ENCODE measurements around the gene GPR146. TPM values are rescaled to one million over a fixed set of nuclear protein-coding genes. Genes with fewer than 3 reads are reported as not detected.
A peak's percentile ranks its signal among the peaks of the same experiment; 100 is the strongest.

The GPR146 gene
- total and polyA plus RNA-seq, 2 donors (not counting 1 experiment from before 2014, with no cell fraction given): 2.2 to 3.3 TPM

GRCh38 chr7:1041551-1042491 is 2.5 kb upstream of the GPR146 start:
- H3K4me2 ChIP-seq (ENCODE audit: extremely low read depth, insufficient read depth, low read length): peak overlapping the region; percentile 35
- no peaks in the 10 kb centered on the region for H4K20me1 ChIP-seq (ENCODE audit: control insufficient read depth, extremely low read depth, insufficient read depth, low read length)
- DNase-seq (ENCODE audit: low read depth in 2 of 2): no peak

GRCh38 chr7:1042492-1042833 is 1.9 kb upstream of the GPR146 start:
- H3K27me3 ChIP-seq (ENCODE audit: control insufficient read depth, insufficient read depth, low read length): no peaks in the 10 kb centered on the region
- H3K9me3 ChIP-seq (ENCODE audit: control insufficient read depth, insufficient read depth, low read depth, low read length): no peaks in the 10 kb centered on the region
- peaks cover 15% of the 10 kb centered on the region for H3K4me1 ChIP-seq (ENCODE audit: control insufficient read depth, extremely low read depth, insufficient read depth, low read length)
- no peaks in the 10 kb centered on the region for H3K79me2 ChIP-seq (ENCODE audit: control insufficient read depth, insufficient read depth, low read length)
- no peak overlapping the region for H3K9ac ChIP-seq (ENCODE audit: insufficient read depth, low read length)
- no peak overlapping the region for H3K4me3 ChIP-seq (replicated peaks in 1 of 4; ENCODE audit: control extremely low read depth in 1 of 4, insufficient read depth in 1 of 4, low read depth in 3 of 4, low read length in 4 of 4)
- TF ChIP-seq EZH2 (IDR thresholded peaks at IDR 0.05; ENCODE audit: low read length, missing control alignments) (no peak), CTCF (conservative IDR thresholded peaks at IDR 0.05 in 1 of 2, IDR thresholded peaks at IDR 0.05 in 1 of 2; ENCODE audit: low read depth in 1 of 2, low read length in 2 of 2) (no peak)
- DNase-seq (ENCODE audit: low read depth in 2 of 2): no peak
- no peak overlapping the region for H3K4me2 ChIP-seq (ENCODE audit: extremely low read depth, insufficient read depth, low read length)
- no peaks in the 10 kb centered on the region for H4K20me1 ChIP-seq (ENCODE audit: control insufficient read depth, extremely low read depth, insufficient read depth, low read length)
- no peak overlapping the region for H2AFZ ChIP-seq (ENCODE audit: low read length)
- no peaks in the 10 kb centered on the region for H3K36me3 ChIP-seq (ENCODE audit: control insufficient read depth, insufficient read depth, low read length)
- no peak overlapping the region for H3K27ac ChIP-seq (ENCODE audit: insufficient read depth, low read length)

More at GRCh38 chr7:1041551-1042491, 2.5 kb upstream of the GPR146 start:
- H3K36me3 ChIP-seq (ENCODE audit: control insufficient read depth, insufficient read depth, low read length): no peaks in the 10 kb centered on the region
- TF ChIP-seq CTCF (conservative IDR thresholded peaks at IDR 0.05 in 1 of 2, IDR thresholded peaks at IDR 0.05 in 1 of 2; ENCODE audit: low read depth in 1 of 2, low read length in 2 of 2): no peak
- TF ChIP-seq EZH2 (IDR thresholded peaks at IDR 0.05; ENCODE audit: low read length, missing control alignments): no peak
- peak overlapping the region; percentile 16 for H3K9ac ChIP-seq (ENCODE audit: insufficient read depth, low read length)
- H3K27ac ChIP-seq (ENCODE audit: insufficient read depth, low read length): no peak overlapping the region
- no peaks in the 10 kb centered on the region for H3K27me3 ChIP-seq (ENCODE audit: control insufficient read depth, insufficient read depth, low read length)
- H3K4me3 ChIP-seq (replicated peaks in 1 of 4; ENCODE audit: control extremely low read depth in 1 of 4, insufficient read depth in 1 of 4, low read depth in 3 of 4, low read length in 4 of 4): no peak overlapping the region
- H3K79me2 ChIP-seq (ENCODE audit: control insufficient read depth, insufficient read depth, low read length): no peaks in the 10 kb centered on the region
- H3K9me3 ChIP-seq (ENCODE audit: control insufficient read depth, insufficient read depth, low read depth, low read length): no peaks in the 10 kb centered on the region
- H3K4me1 ChIP-seq (ENCODE audit: control insufficient read depth, extremely low read depth, insufficient read depth, low read length): peaks cover 15% of the 10 kb centered on the region
- no peak overlapping the region for H2AFZ ChIP-seq (ENCODE audit: low read length)

GRCh38 chr7:1043552-1044188 is 676 bp upstream of the GPR146 start:
- no peaks in the 10 kb centered on the region for H3K79me2 ChIP-seq (ENCODE audit: control insufficient read depth, insufficient read depth, low read length)
- no peaks in the 10 kb centered on the region for H3K36me3 ChIP-seq (ENCODE audit: control insufficient read depth, insufficient read depth, low read length)
- peak overlapping the region; percentile 44 for H2AFZ ChIP-seq (ENCODE audit: low read length)
- H4K20me1 ChIP-seq (ENCODE audit: control insufficient read depth, extremely low read depth, insufficient read depth, low read length): no peaks in the 10 kb centered on the region
- TF ChIP-seq EZH2 (IDR thresholded peaks at IDR 0.05; ENCODE audit: low read length, missing control alignments): no peak
- no peak for TF ChIP-seq CTCF (conservative IDR thresholded peaks at IDR 0.05 in 1 of 2, IDR thresholded peaks at IDR 0.05 in 1 of 2; ENCODE audit: low read depth in 1 of 2, low read length in 2 of 2)
- DNase-seq (ENCODE audit: low read depth in 2 of 2): no peak
- H3K9me3 ChIP-seq (ENCODE audit: control insufficient read depth, insufficient read depth, low read depth, low read length): no peaks in the 10 kb centered on the region
- peak overlapping the region; percentile 16 to 60 (median 34) for H3K4me3 ChIP-seq (replicated peaks in 1 of 4; ENCODE audit: control extremely low read depth in 1 of 4, insufficient read depth in 1 of 4, low read depth in 3 of 4, low read length in 4 of 4)
- peak overlapping the region; percentile 60 for H3K27ac ChIP-seq (ENCODE audit: insufficient read depth, low read length)
- H3K4me2 ChIP-seq (ENCODE audit: extremely low read depth, insufficient read depth, low read length): peak overlapping the region; percentile 67
- peaks cover 15% of the 10 kb centered on the region for H3K4me1 ChIP-seq (ENCODE audit: control insufficient read depth, extremely low read depth, insufficient read depth, low read length)
- no peaks in the 10 kb centered on the region for H3K27me3 ChIP-seq (ENCODE audit: control insufficient read depth, insufficient read depth, low read length)
- H3K9ac ChIP-seq (ENCODE audit: insufficient read depth, low read length): peak overlapping the region; percentile 17
